GM21723 (cell line): Measurements from ENCODE around the gene WDR41.
A peak's percentile ranks its signal among the peaks of the same experiment; 100 is the strongest.
"Not testable (repeated sequence)": the region's sequence is repeated elsewhere in the genome, so short reads cannot be mapped to it uniquely, and the experiment has no call there.

ENCODE experiments used
- ATAC-seq: cut with Tn5 transposase; IDR thresholded peaks from one replicate; pipeline ENCODE4 v1.9.1; 2021; ENCODE audit warnings: mild to moderate bottlenecking, moderate library complexity; ENCODE audit not compliant: unreplicated experiment

WDR41 gene, protein sequence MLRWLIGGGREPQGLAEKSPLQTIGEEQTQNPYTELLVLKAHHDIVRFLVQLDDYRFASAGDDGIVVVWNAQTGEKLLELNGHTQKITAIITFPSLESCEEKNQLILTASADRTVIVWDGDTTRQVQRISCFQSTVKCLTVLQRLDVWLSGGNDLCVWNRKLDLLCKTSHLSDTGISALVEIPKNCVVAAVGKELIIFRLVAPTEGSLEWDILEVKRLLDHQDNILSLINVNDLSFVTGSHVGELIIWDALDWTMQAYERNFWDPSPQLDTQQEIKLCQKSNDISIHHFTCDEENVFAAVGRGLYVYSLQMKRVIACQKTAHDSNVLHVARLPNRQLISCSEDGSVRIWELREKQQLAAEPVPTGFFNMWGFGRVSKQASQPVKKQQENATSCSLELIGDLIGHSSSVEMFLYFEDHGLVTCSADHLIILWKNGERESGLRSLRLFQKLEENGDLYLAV

DNA sequence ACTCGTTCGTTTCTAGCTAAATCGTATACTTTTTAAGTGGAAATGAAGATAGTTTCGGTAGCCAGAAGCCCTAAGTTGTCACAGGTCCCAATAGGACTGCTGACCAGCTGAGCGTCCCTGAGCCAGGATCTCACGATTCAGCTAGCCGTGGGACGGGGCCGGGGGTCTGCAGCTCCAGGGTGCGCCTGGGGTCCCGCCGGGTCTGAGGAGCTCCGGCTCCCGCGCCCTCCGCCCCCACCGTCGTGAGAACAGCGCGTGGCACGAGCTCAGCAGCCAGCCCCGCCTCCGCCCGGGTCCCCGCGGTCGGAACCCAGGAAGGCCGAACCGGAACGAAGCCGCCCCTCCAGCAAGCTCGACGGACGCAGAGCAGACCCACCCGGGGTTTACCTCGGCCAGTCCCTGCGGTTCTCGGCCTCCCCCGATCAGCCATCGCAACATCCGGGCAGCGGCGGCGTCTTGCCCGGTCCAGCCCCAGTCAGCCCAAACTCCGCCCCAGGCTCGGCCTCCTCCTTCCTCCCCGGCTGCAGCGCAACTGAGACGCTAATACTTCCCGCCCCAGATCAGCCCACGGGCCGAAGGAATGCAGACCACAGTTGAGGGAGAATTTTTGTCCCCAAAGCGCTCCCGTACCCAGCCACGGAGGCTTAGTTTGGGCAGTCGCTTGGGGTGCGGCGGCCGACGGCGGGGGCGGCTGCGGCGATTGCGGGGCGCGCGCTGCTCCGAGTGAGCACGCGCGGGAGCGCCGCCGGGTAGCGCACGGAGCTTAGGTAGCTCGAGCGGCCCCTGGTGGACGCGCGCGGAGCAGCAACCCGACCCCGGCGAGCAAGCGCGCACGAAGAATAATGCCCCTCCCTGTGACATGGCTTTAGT, at the start of gene WDR41:
WDR41 (minus strand) TSS at position 534 of the 870 bp plus-strand sequence; CDS start at position 438, 96 bp downstream.
- ATAC-seq, result peak; percentile 86

DNA sequence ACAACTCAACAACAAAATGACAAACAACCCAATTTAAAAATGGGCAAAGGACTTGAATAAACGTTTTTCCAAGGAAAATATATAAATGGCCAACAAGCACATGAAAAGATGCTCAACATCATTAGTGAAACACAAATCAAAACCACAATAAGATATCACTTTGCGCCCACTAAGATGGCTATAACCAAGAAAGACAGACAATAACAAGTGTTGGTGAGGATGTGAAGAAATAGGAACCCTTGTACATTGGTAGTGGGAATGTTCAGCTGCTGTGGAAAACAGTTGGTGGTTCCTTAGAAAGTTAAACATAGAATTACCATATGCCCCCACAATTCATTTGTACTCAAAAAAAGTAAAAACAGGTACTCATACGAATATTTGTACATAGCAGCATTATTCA, 39.2 kb upstream of the WDR41 start:
- ATAC-seq, result no peak

DNA sequence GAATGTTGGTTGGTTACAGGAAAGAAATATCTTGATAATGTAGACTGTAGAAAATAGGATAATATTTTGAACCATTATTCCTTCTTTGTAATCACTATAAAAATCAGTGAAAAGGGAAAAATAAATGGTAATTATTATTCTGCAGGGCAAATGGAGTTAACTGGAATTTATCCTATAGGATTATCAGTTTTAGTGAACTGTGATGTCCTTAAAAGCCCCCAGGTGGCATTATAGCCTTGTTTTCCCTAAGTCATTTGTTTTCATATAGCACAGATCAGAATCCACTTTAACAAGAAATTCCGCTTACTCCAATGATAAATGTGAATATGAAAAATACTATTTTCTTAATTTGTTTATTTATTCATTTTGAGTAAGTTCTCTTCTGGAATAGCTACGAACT, 26.2 kb upstream of the WDR41 start:
- ATAC-seq, result no peak

DNA sequence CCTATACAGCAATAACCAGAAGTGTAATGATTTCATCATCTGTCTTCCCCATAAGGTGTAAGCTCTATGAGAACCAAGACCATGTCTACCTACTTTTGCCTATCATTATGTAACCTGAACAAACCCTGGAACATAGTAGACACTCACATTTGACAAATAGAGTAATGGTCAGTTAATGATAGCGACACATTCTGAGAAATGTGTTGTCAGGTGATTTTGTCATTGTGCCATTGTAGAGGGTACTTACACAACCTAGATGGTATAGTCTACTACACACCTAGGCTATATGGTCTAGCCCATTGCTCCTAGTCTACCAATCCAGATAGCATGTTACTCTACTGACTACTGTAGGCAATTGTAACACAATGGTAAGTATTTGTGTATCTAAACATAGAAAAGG, 22.3 kb upstream of the WDR41 start:
- no peak for ATAC-seq

DNA sequence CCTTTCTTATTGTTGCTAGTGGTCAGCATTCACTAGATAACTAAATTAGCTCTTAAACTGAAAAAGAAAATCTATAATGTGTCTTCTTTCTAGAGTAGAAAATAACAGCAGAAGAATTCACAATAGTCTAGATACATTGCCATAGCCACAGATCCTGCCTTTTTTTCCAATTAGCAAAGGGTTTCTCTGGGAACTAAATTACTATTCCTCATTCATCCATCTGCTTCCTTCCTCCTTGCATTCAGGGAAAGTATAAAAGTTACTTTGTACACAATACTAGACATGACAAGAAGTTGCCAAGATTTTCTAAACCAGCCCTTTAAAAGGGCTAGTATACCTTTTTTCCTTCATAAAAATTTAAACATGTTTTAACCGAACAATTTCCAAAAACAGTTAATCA, 21.2 kb upstream of the WDR41 start:
- ATAC-seq, result no peak

DNA sequence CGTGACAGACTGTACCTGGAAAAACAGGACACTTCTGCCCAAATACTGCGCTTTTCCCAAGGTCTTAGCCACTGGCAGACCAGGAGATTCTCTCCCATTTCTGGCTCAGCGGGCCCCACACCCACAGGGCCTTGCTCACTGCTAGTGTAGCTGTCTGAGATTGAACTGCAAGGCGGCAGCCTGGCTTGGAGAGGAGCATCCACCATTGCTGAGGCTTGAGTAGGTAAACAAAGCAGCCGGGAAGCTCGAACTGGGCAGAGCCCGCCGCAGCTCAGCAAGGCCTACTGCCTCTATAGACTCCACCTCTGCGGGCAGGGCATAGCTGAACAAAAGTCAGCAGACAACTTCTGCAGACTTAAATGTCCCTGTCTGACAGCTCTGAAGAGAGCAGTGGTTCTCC, 9.0 kb upstream of the WDR41 start:
- not testable (repeated sequence) for ATAC-seq

DNA sequence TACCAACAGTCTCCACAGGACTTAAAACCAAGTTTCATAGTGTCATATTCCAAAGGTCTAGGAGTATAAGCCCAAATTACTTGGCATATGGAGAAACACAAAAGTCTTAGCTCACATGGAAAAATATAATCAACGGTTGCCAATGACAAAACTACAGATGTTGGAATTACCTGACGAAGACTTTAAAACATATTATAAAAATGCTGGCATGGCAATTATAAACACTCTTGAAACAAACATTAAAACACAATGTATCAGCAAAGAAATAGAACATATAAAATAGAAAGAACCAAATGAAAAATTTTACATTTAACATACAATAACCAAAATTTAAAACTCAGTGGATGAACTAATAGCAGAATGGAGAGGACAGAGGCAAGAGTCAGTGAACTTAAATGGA, 7.9 kb upstream of the WDR41 start:
- ATAC-seq, result no peak

DNA sequence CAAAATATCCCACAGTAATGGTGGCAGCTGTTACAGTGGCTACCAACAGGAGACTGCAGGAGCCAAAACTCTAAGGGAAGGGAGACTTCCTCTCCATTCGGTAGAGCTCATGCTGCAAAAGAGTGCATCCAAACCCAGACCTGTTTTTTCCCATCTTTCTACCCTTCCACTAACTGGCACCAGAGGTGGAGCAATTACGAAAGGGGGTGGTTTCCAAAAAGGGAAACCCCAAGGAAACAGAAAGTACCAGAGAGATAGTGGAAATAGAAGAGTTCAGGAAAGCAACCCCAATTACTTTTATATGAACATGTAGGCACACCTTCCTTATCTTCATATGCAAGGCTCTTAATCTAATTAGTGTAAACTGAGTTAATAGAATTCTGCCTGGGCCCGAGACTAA, 7.3 kb upstream of the WDR41 start:
- no peak for ATAC-seq

DNA sequence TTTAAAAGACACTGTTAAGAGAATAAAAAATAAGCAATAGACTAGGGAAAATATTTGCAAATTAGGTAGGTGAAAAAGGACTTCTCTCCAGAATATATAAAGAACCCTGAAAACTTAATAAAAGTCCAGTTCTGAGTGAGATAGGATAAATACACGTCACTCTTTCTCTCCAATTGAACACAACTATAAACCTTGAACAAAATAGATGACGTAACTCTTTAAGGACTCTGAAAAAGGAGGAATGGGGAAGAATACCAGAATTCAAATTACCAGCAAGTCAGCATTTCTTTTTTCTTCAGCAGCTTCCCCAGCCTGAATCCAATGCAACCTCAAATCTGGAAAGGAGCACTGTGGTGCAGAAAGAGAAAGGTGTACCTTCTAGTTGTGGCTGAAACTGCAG, 6.8 kb upstream of the WDR41 start:
- ATAC-seq, result no peak

DNA sequence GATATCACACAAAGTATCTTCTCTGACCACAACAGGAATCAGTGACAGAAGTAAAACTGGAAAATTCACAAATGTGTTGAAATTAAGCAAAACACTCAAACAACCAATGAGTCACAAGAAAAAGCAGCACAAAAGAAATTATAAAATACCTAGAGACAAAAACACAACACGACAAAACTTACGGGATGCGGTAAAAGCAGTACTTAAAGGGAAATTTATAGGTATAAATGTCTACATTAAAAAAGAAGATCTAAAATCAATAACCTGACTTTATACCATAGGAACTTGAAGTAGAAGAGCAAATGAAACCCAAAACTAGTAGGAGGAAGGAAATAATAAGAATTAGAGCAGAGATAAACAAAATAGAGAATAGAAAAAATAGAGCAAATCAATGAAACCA, 2.8 kb upstream of the WDR41 start:
- no peak for ATAC-seq

DNA sequence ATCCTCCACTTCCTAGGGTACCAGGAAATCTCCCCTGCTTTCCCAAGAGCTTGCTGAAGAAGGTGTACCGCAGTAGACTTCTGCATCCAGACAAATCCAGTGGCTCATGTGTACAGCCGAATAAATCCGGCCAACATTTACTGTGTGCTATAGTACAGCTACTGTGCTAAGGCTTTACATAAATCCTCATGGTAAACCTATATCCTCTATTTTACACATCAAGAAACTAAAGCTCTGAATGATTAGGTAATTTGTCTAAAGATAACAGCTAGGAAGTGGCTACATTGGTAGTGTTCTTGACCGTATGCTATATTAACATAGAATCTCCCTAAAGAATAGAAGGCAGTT, 511 bp upstream of the WDR41 start:
- peak; percentile 14 for ATAC-seq

DNA sequence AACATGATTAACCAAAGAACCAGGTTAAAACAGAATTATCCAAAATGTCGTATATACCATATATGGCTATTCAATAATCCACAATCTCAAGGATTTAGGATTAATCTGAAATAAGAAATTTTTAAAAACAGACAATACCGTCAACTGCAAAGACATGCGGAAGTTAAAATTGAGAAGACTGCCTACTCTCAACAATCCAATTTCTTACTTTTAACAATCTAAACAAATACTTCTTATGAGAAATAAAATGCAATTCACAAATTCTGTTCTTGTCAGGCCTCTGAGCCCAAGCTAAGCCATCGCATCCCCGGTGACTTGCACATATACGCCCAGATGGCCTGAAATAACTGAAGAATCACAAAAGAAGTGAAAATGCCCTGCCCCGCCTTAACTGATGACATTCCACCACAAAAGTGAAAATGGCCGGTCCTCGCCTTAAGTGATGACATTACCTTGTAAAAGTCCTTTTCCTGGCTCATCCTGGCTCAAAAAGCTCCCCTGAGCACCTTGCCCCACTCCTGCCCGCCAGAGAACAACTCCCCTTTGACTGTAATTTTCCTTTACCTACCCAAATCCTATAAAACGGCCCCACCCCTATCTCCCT, 1.3 kb downstream of the WDR41 start:
- ATAC-seq, result not testable (repeated sequence)

DNA sequence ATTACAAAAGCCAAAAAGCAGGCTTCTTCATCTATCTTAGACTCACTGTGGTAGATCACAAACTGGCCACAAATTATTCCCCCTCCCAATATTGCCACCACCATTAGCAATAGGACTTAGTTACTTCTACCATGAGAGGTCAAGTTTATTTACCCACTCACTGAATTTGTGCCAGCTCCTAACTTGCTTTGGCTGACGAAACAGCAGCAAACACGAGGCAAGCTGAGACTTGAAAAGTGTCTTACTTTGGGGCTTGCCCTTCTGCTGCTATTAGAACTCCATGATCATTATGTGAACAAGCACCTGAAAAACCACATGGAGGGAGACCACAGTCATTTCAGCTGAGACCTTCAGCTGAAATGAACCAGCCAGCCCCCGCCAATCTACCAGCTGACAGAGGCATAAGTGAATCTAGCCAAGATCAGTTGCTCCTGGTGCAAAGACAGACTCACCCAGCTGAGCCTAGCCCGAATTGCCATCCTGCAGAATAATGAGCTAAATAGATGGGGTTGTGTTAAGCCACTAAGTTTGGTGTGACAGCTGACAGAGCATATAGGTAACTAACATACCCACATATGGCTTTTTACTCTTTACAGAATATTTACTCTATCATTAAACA, 5.7 kb downstream of the WDR41 start:
- no peak for ATAC-seq

DNA sequence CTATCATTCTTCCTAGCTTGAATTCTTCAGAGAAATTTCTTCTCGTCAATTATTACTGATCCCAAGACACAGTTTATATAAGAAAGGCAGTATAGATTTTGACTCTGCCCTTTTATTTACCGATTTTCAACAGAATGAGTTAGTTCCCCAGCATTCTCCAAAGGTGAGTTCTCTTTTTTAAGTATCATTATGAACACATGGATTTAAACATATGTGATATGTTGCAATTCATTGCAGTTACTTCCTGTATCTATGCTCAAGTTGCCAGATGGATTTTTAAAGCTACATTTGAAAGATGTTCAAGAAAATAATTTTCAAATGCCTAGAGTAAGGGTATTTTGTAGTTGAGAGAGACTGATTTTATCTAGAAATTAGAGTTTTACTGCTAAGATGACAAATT, 8.4 kb downstream of the WDR41 start:
- ATAC-seq, result no peak

DNA sequence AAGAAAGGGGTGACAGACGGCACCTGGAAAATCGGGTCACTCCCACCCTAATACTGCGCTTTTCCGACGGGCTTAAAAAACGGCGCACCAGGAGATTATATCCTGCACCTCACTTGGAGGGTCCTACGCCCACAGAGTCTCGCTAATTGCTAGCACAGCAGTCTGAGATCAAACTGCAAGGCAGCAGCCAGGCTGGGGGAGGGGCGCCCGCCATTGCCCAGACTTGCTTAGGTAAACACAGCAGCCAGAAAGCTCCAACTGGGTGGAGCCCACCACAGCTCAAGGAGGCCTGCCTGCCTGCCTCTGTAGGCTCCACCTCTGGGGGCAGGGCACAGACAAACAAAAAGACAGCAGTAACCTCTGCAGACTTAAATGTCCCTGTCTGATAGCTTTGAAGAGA, 17.1 kb downstream of the WDR41 start:
- ATAC-seq, result not testable (repeated sequence)

DNA sequence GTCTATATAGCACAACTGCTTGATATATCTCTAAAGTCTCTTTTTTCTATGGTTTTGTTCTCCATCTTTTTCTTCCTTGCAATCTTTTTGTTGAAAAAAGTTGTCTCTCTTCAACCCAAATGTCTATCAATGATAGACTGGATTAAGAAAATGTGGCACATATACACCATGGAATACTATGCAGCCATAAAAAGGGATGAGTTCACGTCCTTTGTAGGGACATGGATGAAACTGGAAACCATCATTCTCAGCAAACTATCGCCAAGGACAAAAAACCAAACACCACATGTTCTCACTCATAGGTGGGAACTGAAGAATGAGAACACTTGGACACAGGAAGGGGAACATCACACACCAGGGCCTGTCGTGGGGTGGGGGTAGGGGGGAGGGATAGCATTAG, 23.2 kb downstream of the WDR41 start:
- not testable (repeated sequence) for ATAC-seq

DNA sequence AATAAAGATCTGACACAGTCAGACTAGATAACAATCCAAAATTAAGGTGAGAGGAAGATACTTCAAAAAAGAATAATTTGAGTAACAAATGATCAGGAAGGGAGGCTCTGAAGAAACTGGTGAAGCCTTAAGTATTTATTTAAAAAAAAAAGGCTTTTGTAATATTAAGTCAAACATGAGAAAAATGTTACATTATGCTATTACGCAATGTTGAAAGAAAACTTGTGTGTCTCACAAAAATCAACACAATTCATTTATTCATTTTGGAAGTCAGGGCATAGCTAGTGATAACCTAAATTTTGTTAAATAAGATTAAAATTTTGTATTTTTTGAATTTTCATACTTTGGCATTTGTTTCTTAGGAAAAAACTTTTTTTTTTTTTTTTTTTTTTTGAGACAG, 28.2 kb downstream of the WDR41 start:
- ATAC-seq, result no peak

DNA sequence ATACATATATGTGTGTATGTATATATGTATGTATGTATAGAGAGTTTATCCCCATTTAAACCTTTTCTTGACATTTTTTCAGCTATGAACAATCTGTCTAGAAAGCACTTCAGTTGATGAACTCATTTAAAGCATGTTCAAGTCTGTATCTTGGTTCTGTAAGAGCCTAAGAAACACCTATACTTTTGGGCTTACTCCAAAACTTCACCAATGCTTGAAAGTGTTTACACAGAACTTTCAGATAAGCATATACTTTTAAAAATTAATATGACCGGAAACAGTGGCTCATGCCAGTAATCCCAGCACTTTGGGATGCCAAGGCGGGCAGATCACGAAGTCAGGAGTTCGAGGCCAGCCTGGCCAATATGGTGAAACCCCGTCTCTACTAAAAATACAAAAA, 30.8 kb downstream of the WDR41 start:
- no peak for ATAC-seq

DNA sequence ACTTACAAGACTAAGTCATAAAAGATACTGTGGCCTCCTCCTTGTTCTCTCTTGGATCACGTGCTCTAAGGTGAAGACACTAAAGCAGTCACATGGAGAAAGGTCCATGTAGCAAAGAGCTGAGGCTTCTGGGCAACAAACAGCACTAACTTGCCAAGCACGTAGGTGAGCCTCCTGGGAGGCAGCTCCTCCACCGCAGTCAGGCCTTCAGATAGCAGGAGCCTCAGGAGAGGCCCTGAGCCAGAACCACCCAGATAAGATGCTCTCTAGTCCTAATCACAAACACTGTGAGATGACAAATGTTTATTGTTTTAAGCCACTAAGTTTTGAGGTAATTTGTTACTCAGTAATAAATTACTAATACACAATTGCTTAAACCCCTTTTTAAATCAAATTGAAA, 38.0 kb downstream of the WDR41 start:
- no peak for ATAC-seq

DNA sequence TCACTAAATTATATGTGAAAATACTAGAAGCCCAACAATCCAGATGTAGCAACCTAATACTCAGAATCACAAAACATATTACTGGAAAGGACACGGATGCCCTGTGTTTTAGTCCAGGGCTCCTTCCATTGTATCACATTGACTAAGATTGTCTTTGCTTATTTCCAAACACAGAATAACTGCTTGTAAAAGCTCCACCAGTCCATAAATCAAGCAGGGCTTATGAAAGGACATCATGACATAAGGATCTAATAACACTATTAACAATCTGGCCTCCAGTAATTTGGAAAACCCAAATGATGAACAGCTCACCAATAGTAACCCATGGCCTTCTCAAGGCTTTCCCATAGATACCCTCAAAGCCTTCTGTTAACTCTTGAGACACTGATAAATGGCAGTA, 39.8 kb downstream of the WDR41 start:
- ATAC-seq, result no peak

DNA sequence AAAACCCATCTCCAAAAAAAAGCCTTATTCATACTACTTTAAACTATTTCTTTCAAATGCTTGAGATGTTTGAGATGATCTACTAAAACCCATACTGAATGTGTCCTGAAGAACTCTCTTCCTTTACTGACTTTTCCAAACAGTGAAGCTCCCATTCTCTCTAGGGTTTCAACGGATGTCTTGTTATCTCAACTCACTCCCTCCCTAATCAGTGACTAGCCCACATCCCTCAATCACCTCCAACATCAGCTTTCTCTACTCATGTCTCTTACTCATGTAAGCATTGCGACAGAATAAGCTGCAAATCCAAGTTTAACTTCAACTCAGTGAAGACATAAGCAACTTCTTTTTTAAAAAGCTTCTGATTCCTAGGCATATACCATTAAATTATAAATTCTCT, 42.1 kb downstream of the WDR41 start:
- no peak for ATAC-seq
